M059J (cell line): ENCODE measurements around the gene PITPNM1. TPM values are rescaled to one million over a fixed set of nuclear protein-coding genes. Genes with fewer than 3 reads are reported as not detected.
A peak's percentile ranks its signal among the peaks of the same experiment; 100 is the strongest.

ENCODE experiments used
- DNase-seq: peaks from one replicate; pipeline ENCODE4 v3.0.0-alpha.2; 2012; ENCODE audit warnings: low read depth
- total RNA-seq: library from RNA; depleted of rRNA; stranded (reverse); fragments of >200 nt; shearing (Covaris generic); gene quantifications from 2 replicates; pipeline ENCODE4 v1.2.3, GENCODE V29; 2014

PITPNM1 gene
- total RNA-seq, 1 experiment from 2014 or later = 36.7 TPM

DNA sequence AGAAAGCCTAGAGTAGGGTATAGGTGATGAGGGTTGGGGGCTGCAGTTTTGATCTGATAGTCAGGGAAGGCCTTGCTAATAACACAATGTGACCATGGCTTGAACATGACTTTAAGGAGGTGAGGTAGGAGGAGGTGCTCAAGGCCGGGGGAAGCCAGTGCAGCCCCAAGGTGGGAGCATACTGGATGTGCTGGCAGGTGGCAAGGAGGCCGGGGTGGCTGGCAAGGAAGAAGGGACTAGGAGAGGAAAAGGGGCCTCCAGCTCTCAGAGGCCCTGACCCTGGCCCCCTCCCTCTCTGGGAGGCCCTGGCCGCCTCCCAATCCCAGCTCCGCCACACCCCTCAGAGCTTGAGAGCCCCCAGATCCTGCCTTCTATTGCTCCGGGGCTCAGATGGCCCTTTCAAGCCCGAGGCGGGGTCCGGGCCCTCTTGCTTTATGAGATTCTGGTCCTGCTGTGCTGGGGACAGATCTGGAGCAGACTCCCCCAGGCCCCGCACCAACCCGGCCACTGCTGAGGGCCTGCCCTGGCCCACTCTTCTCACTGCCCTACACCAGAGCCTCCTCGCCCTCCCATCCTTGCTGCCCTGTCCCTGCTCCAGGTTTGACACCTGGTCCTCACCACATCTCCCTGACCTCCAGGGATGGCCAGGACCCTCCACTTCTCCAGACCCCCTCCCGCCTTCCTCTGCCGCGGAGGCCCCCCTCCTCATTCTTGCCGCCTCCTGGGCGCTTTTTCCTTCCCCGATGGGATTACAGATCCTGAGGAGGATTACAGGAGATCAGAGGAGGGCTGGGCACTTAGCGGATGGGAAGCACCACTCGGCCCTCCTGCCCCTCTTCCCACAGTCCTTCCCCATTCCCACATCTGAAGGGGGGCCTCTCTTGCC lies 1.8 kb downstream of the PITPNM1 start:
- DNase-seq = no peak

DNA sequence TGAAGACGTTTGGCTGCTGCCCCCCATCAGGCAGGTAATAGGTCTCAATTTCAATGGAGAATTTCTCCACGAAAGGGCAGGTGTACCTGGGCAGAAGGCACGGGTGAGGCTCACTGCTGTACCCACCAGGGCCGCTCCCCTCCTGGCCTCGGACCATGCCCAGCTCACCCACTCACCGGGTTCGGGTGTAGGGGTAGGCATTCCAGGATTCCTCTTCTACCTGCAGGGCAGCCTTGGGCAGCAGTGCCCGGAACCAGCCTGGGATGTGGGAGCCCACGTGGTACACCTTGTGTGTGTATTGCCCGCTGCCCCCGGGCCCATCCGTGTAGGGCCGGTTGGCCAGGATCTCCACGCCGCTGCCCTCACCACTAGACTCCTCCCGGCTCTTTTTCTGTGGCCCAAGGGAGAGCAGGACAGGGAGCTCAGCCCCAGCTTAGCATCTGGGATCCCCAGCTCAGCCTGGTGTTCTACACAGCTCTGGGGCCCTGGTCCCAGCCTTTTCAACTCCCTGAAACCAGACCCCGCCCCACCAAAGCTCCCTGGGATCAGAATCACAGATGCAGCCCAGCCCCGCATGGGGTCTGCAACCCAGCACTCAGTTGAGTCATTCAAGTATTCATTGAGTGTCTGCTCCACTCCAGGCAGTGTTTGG lies 2.7 kb downstream of the PITPNM1 start:
- DNase-seq = no peak

DNA sequence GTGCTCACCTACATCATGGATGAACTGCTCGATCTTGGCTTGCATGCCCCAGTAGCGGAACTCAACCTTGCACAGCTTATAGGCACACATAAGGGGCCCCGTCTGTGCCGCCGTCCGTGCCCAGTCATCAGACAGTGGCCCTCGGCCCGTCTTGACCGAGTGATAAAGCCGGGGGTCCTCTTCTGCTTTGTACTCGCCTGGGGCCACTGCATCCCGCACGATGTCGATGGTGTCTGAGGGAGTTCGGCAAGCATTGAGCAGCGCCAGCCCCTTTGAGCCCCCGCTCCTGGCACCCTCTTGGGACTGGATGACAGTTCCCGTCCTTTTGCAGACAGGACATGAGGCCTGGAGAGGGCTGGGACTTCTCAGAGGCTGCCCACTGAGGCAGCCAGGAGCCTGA lies 3.3 kb downstream of the PITPNM1 start:
- no peak for DNase-seq

DNA sequence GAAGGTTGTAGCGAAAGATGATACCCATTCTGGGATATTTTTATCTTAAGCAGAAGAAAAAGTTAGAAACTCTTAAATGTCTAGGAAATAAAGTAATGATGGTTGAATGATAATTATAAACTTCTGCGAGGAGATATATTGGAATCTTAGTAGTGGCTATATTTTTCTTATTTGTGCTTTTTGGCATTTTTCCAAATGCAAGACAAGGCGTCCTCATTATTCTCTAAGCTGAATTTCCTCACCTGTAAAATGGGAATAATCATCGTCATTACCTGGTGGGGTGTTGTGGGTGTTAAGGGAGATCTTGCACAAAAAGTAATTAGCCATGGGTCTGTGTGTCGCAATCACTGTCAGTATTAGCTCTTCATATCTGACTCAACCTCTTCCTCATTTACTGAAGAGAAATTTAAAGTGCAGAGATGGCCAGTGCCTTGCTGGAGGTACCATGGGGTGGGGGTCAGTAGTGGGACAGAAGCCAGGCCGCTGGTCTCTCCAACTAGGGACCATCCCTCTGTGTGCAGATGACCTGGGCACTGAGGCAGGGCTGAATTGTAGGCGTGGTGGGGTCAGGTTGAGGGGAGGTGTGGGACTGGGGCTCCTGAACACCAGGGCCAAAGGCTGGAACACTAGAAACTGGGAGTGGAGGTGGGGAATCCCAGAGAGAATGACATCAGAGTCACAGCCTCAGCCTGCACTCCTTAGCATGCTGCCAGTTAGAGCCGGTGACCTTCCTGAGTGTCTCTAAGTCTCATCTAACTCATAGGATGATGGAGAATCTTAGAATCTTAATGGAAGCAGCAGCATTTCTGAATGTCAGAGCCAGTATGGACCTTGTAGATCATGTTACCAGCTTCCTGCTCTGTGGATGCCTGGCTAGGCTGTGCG lies 4.1 kb downstream of the PITPNM1 start:
- no peak for DNase-seq

DNA sequence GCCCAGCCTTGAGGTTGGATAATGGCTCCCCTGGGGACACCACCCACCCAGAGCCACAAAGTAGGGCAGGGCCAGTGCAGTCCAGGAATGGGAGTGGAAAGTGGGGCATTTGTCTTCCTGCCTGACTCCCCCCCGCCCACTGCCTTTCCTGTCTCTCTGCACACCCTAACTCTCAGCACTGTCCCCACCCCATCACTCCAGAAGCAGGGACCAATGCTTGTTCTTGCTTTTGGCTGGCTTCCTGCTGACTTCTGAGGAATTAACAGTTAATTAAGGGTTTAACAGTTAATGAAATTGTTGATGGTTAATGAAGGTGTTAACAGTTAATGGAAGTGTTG lies 4.7 kb downstream of the PITPNM1 start:
- DNase-seq = no peak

DNA sequence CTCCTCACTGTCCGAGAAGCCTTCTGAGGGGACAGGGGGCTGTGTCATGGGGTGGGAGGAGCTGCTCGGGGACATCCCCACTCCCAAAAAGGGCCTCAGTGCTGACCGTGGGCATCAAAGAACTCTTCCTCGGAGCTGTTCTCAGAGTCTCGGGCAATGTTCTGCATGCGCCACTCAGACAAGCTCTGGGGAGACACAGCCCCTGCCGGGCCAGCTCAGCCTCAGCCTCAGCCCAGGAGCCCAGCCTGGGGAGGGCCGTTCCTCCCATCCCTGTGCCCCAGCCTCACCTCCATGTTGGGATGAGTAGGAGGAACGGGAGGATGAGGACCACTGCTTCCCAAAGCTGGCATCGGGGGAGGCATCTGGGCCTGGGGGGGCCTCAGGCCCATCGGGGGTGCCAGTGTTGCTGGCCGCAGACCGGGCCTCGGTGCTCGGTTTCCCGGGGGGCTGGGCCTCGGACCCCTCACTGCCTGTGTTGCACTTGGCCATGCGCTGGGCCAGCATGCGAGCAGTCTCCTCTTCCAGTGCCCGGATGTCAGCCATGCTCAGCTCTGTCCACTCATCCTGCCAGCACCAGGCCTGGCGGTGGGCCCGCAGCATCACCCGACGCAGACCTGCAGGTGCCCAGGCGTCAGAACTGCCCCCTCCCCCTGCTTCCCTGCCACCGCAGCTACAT lies 5.2 kb downstream of the PITPNM1 start:
- no peak for DNase-seq

DNA sequence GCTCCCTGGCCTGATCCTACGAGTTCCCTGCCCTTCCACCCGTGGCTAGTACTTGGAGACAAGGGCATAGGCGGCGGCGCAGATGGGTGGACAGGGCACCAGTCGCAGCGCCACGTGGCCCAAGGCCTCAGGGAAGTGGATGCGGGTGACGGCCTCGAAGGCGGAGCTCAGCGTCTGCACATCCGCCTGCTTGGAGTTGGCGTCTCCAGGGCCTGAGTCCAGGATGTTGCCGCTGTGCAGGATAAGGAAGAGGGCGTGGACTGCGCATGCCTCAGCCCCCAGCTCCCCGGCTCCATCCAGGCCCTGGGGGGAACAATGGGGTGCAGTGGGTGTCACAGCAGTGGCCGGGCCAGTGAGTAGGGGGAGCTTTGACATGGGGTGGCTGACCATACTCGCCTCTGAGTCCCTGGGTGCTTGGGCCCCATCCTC lies 6.6 kb downstream of the PITPNM1 start:
- no peak for DNase-seq

DNA sequence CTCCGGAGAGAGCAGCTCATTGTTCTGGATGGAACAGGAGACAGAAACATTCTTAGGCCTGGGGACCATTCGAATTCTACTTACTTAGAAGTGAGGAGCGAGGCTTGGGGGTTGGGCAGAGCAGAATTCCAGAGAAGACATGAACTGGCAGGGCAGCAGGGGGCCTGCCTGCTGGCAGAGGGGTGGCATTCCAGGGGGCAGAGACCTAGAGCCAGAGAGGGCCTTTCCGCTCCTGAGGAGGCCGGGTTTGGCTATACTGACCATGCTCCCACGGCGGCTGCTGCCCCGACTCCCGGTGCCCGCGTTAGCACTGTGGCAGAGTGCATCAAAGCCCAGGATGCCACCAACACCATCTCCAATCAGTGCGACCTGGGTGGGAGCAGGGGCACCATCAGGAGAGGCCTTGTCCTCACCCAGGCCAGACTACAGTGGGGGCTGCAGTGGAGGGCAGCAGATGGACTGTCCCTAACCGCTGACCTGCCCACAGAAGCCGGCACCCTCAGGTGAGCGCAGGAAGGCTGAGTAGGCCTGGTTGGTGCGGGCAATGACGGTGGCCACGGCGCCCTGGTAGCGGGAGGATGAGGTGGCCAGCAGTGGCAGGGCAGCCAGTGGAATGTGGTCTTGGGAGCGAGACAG lies 7.4 kb downstream of the PITPNM1 start:
- no peak for DNase-seq

DNA sequence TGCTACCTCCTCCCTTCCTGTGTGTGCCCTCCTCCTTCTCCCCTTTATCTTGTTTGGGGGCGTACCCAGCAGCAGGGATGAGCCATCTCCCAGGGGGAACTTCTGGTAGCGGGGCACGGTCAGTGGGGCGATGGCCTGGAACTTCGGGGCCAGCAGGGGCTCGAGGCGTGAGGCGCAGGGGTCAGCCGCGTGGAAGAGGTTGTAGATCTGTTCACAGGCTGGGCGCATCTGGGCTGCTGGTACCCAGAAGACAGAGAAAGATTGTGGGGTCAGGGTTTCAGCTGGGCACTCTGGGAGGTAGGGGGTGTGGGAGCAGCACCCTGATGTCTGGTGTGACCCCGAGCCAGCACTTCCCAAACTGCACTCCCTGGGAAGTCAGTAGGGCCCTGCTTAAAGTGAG lies 9.1 kb downstream of the PITPNM1 start:
- DNase-seq = no peak

DNA sequence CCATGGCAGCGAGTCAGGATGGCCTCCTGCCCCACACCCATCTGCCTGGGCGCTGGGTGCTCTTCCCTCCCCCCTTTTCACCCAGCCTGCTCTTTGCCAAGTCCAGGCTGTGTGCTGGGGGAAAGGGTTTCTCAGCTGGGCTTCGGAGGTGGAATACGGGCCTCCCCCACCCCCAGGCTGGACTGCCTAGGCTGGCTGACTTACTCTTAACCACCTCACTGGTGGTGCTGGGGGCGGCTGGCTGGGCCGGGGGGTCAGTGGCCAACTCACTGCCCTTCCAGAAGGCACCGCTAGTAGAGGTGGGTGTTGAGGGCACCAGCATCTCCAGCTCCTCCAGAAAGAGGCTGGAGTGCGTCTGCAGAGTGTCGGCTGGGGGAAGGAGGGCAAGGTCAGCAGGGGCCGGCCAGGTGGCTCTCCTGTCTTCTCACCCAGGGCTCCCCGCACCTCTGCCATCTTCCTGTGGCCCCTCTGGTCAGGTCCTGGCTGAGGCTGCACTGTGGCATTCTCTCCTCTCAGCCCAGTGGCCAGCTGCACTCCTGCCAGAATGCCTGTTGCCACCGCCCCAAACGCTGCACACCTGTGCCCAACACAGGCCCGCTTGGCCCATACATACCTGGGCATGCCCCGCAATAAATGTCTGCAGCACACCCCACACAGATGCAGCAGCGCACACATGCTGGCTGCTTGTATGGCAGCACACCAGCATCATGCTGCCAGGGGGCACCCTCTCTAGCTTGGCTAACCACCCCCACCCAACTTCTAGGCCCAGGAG lies 9.7 kb downstream of the PITPNM1 start:
- no peak for DNase-seq

DNA sequence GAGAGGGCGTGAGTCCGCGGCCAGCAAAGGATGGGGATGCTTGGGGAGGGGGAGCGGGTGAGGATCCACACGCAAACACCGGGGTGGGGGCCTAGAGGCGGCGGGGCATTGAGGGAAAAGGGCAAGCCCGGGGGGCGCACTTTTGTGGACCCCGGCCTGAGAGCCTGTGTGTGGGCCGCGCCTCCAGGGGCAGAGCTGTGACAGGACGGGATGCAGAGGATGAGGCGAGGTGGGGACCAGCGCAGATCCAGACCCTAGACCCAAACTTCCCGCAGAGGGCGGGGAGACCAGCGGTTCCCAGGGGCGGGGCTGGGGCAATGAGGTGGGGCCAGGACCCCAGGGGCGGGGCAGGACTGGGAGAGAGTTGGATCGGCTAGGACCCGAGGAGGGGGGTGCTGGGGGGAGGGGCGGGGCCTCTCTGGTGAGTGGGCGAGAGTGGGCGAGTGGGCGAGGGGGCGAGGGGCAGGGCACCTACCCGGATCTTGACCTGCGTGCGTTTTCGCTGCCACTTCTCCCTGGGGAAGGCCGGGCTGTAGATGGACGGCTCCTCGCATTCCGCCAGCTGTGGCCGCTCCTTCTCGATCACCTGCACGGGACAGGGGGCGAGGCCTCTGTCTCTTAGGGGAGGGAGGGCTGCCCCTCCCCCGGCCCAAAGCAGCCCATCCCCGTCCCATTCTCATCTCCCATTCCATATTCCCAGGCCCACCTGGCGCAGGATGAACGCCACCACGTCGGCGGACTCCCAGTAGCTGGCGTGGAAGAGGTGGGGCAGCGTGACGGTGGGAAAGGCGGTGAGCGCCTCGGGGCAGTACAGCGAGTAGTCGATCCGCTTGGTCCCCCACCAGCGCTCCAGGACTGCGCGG lies 10.6 kb downstream of the PITPNM1 start:
- DNase-seq = no peak

DNA sequence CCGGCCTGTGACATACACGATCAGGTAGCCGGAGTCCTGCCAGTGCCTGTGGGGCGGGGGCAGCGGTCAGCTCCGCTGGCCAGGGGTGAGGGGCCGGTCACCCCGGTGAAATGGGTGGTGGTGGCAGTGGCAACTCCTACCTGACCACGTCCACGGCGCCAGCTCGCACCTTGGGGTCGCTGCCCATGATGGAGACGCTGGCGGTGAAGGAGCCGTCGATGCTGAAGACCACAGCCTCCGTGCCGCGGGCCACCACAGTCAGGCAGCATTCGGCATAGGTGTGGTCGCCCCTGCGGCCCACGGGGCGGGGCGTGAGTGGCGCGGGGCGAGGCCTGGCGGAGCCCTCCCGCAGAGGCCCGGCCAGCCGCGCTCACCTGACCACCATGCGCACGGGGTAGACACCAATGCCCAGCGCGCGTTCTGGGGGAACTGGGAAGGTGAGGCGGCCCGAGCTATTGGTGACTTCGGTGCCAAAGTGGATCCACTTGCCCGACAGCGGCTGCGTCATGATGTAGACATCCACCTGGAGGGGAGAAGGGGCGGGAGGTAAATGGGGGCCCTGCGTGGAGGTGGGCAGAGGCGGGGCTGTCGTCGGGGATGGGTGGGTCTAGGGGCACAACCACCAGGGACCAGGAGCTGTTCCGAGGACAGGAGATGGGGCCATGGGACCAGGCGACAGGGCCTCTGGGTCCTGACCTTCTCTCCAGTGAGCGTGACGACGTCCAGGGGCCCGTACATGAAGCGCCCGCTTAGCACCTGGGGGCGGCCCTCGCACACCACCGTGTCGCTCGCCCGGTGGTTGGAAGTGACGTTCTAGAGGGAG lies 11.4 kb downstream of the PITPNM1 start:
- DNase-seq = no peak

DNA sequence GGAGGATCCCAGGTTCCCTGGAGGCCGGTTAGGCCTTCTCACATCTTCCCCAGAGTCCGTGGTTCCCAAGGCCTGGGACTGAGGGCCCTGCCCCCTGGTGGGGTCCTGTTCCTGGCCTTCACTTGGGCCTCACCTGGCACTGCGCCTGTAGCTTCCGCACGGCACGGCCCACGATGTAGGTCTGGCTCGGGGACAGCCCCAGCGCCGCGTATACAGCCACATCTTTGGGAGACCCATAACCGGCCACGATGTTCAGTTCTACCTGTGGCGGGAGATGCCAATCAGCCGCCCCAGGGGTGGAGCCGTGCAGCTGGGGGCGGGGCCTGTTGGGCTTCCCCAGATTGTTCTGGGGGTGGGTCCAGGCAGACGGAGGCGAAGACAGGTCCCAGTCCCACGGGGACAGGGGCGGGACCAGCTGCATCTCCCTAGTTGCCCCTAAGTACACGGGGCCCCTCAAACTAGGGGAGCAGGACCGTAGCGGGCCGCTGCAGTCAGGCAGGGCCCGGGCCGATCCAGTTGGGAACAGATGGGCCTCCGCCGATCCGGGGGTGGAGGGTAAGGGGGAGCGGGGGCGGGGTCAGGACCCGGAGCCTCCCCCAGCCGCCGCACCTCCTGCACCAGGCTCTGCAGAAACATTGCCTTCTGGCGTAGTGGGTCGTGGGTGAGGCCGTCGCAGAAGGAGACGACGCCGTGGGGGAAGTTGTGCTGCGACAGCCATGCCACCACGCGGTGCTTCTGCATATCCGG lies 12.2 kb downstream of the PITPNM1 start:
- no peak for DNase-seq

DNA sequence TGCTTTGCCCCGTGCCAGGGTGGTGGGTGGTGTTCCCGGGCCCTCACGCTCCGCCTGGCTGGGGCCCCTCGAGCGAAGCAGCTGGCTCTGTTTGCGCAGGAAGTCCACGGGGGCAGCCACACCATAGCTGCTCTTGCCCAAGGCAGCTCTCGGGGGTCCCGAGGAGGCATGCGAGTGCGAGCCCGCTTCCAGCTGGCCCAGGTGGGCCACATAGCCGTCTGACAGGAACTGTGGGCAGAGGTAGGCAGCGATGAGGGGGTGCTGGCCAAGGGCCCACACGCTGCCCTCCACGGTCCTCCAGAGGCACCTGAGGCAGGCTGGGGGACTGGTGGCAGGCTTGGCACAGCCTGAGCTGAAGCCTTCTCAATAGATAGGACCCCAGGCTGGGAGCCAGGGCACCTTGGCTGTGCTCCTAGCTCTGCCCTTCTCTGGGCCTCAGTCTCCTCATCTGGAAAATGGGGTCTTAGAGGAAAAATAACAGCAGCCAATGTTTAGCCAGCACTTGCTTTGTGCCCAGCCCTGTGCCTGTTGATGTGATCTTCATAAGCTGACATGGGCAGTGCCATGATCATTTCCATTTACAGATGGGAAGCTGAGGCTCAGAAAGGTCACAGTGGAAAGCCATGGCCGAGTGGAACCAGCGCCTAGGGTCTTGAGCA lies 13.0 kb downstream of the PITPNM1 start:
- no peak for DNase-seq

DNA sequence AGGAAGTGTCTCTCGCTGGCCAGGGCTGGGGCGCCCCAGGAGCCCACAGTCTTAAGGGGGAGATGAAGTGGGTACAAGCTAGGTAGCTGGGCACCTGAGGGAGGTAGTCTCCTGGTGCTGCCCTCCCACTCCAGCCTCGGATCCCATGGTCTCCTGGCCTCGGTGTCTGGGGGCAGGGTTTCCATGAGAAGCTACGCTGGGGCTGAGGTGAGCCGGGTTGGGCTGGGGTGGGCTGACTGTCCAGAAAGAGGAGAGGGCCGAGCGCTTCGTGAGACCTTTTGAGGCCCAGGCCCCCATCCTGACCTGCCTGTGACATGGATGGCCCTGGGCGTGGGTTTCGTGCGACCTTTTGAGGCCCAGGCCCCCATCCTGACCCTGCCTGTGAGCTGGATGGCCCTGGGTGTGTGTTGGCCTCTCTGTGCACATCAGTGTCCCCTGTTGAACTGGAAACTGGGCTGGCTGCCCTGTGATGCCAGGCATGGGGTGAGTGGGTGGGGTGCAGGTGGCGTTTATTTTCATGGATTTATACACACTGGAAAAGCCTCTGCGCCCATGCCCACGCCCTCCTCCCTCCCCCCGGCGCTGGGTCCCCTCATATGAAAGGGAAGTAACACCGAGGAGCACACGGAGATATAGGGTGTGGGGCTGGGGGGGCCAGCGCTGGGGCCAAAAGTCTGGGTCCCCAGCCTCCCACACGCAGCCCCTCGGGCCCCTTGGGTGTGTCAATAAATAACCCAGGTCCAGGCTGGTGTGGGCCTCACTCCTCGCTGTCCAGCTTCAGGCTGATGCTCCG lies 13.7 kb downstream of the PITPNM1 start:
- no peak for DNase-seq

DNA sequence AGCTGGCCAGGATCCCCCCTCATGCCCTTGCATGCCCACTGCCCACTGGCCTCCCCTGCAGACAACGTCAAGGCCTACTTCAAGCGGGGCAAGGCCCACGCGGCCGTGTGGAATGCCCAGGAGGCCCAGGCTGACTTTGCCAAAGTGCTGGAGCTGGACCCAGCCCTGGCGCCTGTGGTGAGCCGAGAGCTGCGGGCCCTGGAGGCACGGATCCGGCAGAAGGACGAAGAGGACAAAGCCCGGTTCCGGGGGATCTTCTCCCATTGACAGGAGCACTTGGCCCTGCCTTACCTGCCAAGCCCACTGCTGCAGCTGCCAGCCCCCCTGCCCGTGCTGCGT lies 14.5 kb downstream of the PITPNM1 start:
- peak; percentile 26 for DNase-seq
